HepG2 (cell line): ENCODE results near the gene IGFBP6. TPM values are rescaled to one million over a fixed set of nuclear protein-coding genes. Genes with fewer than 3 reads are reported as not detected.

Source experiments
- ATF3 ChIP-seq: sonication (generic); formaldehyde crosslinking; IDR thresholded peaks from 2 replicates; pipeline ENCODE4 v1.4.0; 2020; ENCODE audit warnings: missing genetic modification reagents
- FIP1L1 ChIP-seq: fragments of 200-400 bp; formaldehyde crosslinking; IDR thresholded peaks from 2 replicates; pipeline ENCODE4 v1.6.1; 2018; ENCODE audit warnings: low read depth, mild to moderate bottlenecking, low read length, moderate library complexity, borderline replicate concordance; ENCODE audit not compliant: insufficient read depth
- FOXP4 ChIP-seq: sonication (generic); formaldehyde crosslinking; IDR thresholded peaks from 2 replicates; pipeline ENCODE4 v1.4.0; 2020; ENCODE audit warnings: missing genetic modification reagents
- GABPA ChIP-seq, 2 experiments: IDR thresholded peaks; 2 replicates each; pipeline ENCODE4 v1.6.1; 2011 to 2016; ENCODE audit warnings: low read depth in 2 of 2, low read length in 1 of 2, missing biosample characterization in 1 of 2, missing genetic modification characterization in 1 of 2
- HBP1 ChIP-seq: IDR thresholded peaks from 2 replicates; pipeline ENCODE4 v1.6.1; 2016; ENCODE audit warnings: low read depth, control low read depth
- KLF15 ChIP-seq: sonication (generic); formaldehyde crosslinking; IDR thresholded peaks from 2 replicates; pipeline ENCODE4 v1.8.1; 2023; ENCODE audit warnings: borderline replicate concordance, mild to moderate bottlenecking, inconsistent platforms, missing genetic modification reagents, mixed read lengths
- MAFG ChIP-seq: sonication (generic); formaldehyde crosslinking; IDR thresholded peaks from 2 replicates; pipeline ENCODE4 v1.5.1; 2020; ENCODE audit warnings: mild to moderate bottlenecking, missing genetic modification reagents
- PRDM15 ChIP-seq: sonication (generic); formaldehyde crosslinking; IDR thresholded peaks from 2 replicates; pipeline ENCODE4 v1.4.0; 2020; ENCODE audit warnings: missing genetic modification reagents
- SUZ12 ChIP-seq: fragments of 150-350 bp; IDR thresholded peaks from 2 replicates; pipeline ENCODE4 v1.6.1; 2014; ENCODE audit warnings: low read depth, low read length
- TBL1XR1 ChIP-seq: fragments of 150-350 bp; IDR thresholded peaks from 2 replicates; pipeline ENCODE4 v1.6.1; 2014; ENCODE audit warnings: borderline replicate concordance, low read length; ENCODE audit not compliant: partially characterized antibody
- TBP ChIP-seq: sonication (generic); formaldehyde crosslinking; IDR thresholded peaks from 2 replicates; pipeline ENCODE4 v1.5.0; 2020; ENCODE audit warnings: missing genetic modification reagents
- USF2 ChIP-seq, 2 experiments: sonication (generic) in 1 of 2; formaldehyde crosslinking in 1 of 2; IDR thresholded peaks; 2 replicates each; pipeline versions ENCODE4 v1.5.1 to v1.6.1; 2011 to 2020; ENCODE audit warnings: borderline replicate concordance in 1 of 2, low read depth in 1 of 2, low read length in 1 of 2, mild to moderate bottlenecking in 1 of 2, missing genetic modification reagents in 1 of 2, moderate library complexity in 1 of 2
- ZBTB43 ChIP-seq: sonication (generic); formaldehyde crosslinking; conservative IDR thresholded peaks from 2 replicates; pipeline ENCODE4 v1.4.0; 2020; ENCODE audit warnings: missing genetic modification reagents
- ZNF546 ChIP-seq: sonication (generic); formaldehyde crosslinking; conservative IDR thresholded peaks from 2 replicates; pipeline ENCODE4 v1.8.1; 2023; ENCODE audit warnings: mild to moderate bottlenecking, missing genetic modification reagents
- ZNF737 ChIP-seq: sonication (generic); formaldehyde crosslinking; IDR thresholded peaks from 2 replicates; pipeline ENCODE4 v1.5.0; 2020; ENCODE audit warnings: missing genetic modification reagents, mild to moderate bottlenecking, borderline replicate concordance
- polyA plus RNA-seq, 8 experiments: library from polyadenylated mRNA; depleted of rRNA in 3 of 8; stranded (reverse) in 7 of 8; unstranded in 1 of 8; fragments of >200 nt; fragmentation: Illumina TruSeq in 4 of 8; extraction: Trizol in 4 of 8; gene quantifications; 2 replicates each; pipeline versions ENCODE4 v1.2.1 to v1.2.3, GENCODE V29; 2011 to 2016; ENCODE audit warnings: low read depth in 4 of 8, missing spikeins in 1 of 8, mixed read lengths in 1 of 8; ENCODE audit not compliant: insufficient read depth in 1 of 8
- total RNA-seq, 5 experiments: library from RNA; depleted of rRNA; stranded (reverse); fragments of >200 nt; fragmentation: Illumina TruSeq; extraction: Trizol; gene quantifications; 2 replicates each; pipeline ENCODE4 v1.2.3, GENCODE V29; 2016; ENCODE audit warnings: low read depth in 1 of 5

IGFBP6 gene
- total and polyA plus RNA-seq, 2 of the 13 experiments (the other 11 are each of a cell fraction or from before 2014, with no cell fraction given): 3.9 to 25.2 TPM

GRCh38 chr12:53102883-53103807 is 5.7 kb downstream of the IGFBP6 start, which contains the start of gene SOAT2 (continued):
- no peak for TF ChIP-seq FIP1L1
- TF ChIP-seq PRDM15: no peak
- no peak for TF ChIP-seq ZNF737 (CRISPR knock-in tag)
- TF ChIP-seq ATF3 (CRISPR knock-in tag): no peak
- TF ChIP-seq ZBTB43 (CRISPR knock-in tag): no peak
- TF ChIP-seq TBP (CRISPR knock-in tag): no peak
- peak; percentile 23; the same call in 1 of the 2 replicates for TF ChIP-seq ZNF546 (CRISPR knock-in tag)
- TF ChIP-seq FOXP4 (CRISPR knock-in tag): peak; percentile 32; the same call in 1 of the 2 replicates
- TF ChIP-seq USF2 (IDR thresholded peaks at IDR 0.05; ENCODE audit: low read depth, low read length): no peak
- TF ChIP-seq USF2 (CRISPR knock-in tag; IDR thresholded peaks at IDR 0.05; ENCODE audit: borderline replicate concordance): no peak
- no peak for TF ChIP-seq KLF15 (CRISPR knock-in tag)
- peak; percentile 60; the same call in 1 of the 2 replicates for TF ChIP-seq HBP1 (CRISPR knock-in tag)
- no peak for TF ChIP-seq TBL1XR1
- TF ChIP-seq GABPA (IDR thresholded peaks at IDR 0.05; ENCODE audit: low read depth, low read length): no peak
- TF ChIP-seq GABPA (CRISPR knock-in tag; IDR thresholded peaks at IDR 0.05; ENCODE audit: low read depth): peak; percentile 3; the same call in 1 of the 2 replicates
- no peak for TF ChIP-seq SUZ12
- TF ChIP-seq MAFG (CRISPR knock-in tag): no peak
